LNCaP clone FGC (cell line): Measurements from ENCODE around the gene APOL5.

Source experiments
- DNase-seq: peaks from one replicate; pipeline ENCODE4 v3.0.0-alpha.2; 2011; ENCODE audit warnings: low read depth
- H3K4me3 ChIP-seq: 2 replicates; pipeline ENCODE4 v1.5.1; 2011; ENCODE audit warnings: mild to moderate bottlenecking, low read depth, low read length, control low read depth
- TF ChIP-seq, protein P1 (sequence below): IDR thresholded peaks from 2 replicates; pipeline ENCODE4 v1.5.1; 2012; ENCODE audit warnings: mild to moderate bottlenecking; ENCODE audit not compliant: control insufficient read depth, insufficient read depth; ENCODE audit errors: extremely low read depth

APOL5 gene

DNA sequence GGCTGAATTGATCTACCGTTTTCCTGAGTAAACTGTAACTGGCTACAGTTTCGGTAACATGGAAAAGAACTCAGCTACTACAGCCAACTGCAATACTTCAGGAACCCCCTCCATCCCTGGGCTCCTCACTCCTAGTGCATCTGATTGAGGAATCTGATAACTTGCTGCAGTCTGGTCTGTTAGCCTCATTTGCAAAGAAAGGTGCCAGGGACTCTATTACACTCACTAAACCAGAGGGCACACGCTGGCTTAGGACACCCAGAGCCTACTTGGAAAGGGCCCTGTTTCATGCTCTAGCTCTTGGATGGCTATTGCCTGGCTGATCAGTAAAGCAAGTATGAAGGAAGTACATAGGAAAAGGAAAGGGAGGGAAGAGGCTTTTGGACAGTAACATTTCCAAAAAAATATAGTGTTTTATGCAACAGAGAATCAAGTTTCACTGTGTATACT, 22.3 kb downstream of the APOL5 start:
- TF ChIP-seq, protein P1, sequence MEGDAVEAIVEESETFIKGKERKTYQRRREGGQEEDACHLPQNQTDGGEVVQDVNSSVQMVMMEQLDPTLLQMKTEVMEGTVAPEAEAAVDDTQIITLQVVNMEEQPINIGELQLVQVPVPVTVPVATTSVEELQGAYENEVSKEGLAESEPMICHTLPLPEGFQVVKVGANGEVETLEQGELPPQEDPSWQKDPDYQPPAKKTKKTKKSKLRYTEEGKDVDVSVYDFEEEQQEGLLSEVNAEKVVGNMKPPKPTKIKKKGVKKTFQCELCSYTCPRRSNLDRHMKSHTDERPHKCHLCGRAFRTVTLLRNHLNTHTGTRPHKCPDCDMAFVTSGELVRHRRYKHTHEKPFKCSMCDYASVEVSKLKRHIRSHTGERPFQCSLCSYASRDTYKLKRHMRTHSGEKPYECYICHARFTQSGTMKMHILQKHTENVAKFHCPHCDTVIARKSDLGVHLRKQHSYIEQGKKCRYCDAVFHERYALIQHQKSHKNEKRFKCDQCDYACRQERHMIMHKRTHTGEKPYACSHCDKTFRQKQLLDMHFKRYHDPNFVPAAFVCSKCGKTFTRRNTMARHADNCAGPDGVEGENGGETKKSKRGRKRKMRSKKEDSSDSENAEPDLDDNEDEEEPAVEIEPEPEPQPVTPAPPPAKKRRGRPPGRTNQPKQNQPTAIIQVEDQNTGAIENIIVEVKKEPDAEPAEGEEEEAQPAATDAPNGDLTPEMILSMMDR = no peak
- H3K4me3 ChIP-seq = no peak overlapping the region
- no peak for DNase-seq

DNA sequence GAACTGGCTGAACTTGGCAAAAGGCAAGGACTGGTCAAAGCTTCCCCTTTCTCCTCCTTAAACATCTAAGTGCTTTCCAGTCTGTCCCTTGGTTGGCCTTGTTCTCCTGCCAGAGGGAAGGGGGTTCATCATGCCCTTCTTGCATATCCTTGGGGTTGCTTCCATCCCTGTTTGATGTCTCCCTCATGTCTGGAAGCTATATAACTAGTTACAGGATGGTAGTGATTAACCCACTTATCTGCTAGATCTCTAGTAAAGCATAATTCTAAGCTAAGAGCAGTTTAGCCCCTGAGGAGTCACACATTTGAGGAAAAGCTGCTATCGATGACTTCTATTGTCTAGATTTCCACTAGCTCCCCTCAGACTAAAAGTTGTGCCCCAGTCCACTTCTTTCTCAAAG, 22.9 kb downstream of the APOL5 start:
- no peak for DNase-seq
- TF ChIP-seq, protein P1 = no peak
- no peak overlapping the region for H3K4me3 ChIP-seq

DNA sequence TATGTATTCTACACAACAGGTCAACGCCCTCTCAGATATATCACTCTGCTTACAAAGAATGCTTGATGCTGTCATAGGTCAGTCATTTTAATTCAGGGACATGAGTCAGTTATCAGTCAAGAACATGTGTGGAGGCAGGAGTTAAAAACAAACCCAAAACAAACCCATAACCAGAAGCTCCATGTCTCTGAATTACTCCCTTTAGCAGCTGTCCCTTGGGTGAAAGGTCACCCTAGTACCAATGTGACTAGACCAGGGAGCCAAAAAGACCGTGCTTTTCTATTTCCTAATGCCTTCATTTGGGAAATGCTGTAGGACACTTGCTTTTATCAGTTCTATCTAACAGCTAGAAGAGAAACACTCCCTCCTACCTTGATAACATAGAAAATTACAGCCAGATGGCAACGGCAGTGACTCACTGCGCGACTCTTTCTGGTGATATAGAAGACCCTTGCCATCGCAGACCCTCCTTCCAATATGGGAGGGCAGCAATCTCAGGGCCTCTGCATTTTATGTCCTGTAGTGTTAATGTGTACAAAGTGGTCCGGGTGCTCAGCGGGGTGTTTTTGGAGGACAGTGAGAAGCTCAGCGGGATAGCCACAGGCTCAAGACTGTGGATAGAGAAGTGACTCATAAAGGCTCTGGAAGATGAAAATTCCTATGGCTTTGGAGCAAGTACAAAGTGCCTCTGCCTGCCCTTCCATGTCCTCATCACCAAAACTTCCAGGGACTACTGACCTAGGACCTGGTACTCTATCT, 24.8 kb downstream of the APOL5 start:
- DNase-seq = no peak
- H3K4me3 ChIP-seq = no peak overlapping the region

DNA sequence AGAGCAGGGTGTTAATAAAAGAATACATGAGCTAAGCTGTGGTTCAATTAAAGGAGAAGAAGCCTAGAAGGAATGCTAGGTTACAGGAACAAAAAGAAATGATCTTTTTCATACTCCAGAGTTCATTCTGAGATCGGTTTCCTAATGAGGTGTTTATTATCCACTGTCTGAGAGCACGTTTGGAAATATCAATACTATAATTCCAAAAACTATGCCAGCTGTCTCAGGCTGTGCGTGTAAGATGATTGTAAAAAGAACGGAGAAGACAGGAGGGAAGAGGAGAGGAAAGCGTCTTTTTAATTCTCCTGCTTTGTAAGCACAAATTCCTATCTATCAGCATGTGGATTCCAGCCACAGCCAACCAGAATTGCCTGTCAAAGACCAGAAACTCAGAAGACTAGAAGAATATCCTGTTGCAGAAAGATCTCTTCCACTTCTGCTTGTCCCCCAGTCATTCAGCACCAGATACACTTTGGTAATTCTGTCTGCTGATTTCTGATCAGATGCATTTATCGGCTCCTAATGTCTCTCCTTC, 25.7 kb downstream of the APOL5 start:
- TF ChIP-seq, protein P1 = no peak
- H3K4me3 ChIP-seq = no peak overlapping the region
- no peak for DNase-seq

More for the DNA sequence above, 24.8 kb downstream of the APOL5 start:
- TF ChIP-seq, protein P1 = no peak

DNA sequence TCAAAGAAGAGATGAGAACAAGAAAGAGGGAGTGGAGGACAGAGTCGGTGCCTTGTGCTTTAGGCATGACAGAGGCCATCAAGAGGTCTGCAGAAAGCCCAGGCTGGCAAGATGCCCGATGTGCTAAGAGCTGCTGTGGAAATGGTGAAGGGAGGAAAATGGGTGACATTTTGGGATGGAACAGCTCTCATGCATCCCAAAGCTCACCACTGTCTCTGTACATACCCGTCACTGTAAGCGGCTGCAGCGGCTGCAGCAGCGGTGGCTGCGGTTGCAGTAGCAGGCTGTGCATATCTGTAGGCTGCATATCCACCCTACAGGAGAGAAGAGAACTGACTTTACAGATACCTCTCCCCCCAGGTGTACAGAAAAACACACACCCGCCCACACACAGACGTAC, 28.6 kb downstream of the APOL5 start:
- no peak for DNase-seq
- no peak overlapping the region for H3K4me3 ChIP-seq
- TF ChIP-seq, protein P1 = no peak

DNA sequence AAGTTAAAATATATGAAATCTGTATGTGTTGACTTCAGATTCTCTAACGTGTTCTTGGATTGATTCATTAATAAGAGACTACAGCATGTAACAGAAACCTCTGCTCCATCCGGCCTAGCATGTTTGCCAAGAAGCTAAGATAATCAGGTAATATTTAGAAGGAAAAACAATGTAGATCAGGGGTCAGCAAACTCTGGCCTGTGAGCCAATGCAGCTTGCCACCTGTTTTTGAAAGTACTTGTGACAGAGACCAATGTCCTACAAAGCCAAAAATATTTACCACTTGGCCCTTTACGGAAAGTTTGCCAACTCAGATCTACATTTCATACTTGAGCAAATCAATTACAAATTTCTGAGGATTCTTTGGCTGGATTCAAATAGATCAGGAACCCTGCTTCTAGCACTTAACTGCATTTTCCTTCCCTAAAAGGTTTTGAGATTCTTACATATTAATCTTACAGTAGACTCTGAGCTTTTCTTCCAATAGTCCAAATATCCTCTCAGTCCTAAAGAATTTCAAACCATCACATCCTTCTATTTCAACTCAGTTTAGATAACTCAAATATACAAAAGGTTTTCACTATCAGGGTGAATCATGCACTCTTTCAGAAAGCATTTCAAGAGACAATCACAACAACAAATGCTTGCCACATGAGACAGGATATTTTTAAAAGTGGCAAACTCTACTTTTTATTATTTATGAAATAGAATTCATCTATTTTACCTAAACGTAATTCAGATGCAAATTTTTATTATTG, 29.5 kb downstream of the APOL5 start:
- DNase-seq = no peak
- no peak overlapping the region for H3K4me3 ChIP-seq
- TF ChIP-seq, protein P1 = no peak

DNA sequence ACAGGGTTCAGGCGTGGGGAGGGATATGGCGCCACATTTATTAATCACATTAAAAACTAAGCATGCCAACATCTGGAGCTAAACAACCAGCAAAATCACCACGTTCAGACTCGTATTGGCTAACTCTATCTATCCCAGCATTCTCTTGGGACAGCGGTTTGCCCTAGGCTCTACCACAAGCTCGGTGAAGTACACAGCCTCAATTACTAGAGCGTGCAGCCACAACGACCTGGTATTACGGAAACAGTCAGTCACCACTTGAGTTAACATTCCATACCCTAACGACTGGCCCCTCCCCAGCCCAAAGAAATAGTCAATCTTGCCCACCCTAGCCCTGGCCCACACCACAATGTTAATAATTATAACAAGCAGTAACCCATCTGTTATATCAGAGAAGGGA, 32.1 kb downstream of the APOL5 start:
- TF ChIP-seq, protein P1 = no peak
- H3K4me3 ChIP-seq = no peak overlapping the region
- DNase-seq = no peak
